ENCODE measurements around the gene OTUD7B.
A peak's percentile ranks its signal among the peaks of the same experiment; 100 is the strongest.

OTUD7B gene

DNA sequence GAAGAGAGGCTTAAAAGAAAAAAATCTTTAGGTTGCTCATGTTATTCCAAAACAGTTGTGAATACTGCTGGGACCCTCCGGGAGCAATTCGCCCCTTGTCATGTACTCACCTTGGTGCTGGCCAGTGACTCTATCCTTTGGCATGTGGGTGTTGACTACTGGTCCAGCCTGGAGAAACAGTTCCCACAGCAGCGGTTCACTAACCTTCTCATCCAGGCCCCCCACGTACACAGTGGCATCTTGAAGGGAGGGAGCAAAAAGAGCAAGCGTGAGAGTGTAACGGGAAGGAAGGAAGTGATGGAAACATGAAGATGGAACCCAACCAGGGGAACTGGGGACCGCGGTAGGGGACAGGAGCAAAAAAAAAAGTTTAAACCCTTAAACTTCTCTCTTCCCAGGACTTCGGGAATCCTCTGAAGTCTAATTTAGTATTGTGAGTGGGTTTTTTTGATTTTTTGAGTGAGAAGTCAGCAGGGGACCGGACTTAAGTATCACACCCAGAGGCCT is 83.4 kb downstream of the OTUD7B start:
- no peak for TF ChIP-seq CTCF (IDR thresholded peaks at IDR 0.05; ENCODE audit: control insufficient read depth, insufficient read depth, low read depth, low read length, missing control alignments)
- peak overlapping the region; percentile 93 for H3K4me3 ChIP-seq (ENCODE audit: control insufficient read depth, low read depth, low read length)
- no peak for DNase-seq (ENCODE audit: low read depth)

GRCh38 chr1:149926296-149926695 is 84.2 kb downstream of the OTUD7B start:
- no peak for TF ChIP-seq CTCF (IDR thresholded peaks at IDR 0.05; ENCODE audit: control insufficient read depth, insufficient read depth, low read depth, low read length, missing control alignments)
- DNase-seq (ENCODE audit: low read depth) = no peak
- peak overlapping the region; percentile 11 for H3K4me3 ChIP-seq (ENCODE audit: control insufficient read depth, low read depth, low read length)

GRCh38 chr1:149925751-149926150 is 84.8 kb downstream of the OTUD7B start:
- TF ChIP-seq CTCF (IDR thresholded peaks at IDR 0.05; ENCODE audit: control insufficient read depth, insufficient read depth, low read depth, low read length, missing control alignments) = no peak
- DNase-seq (ENCODE audit: low read depth) = no peak
- no peak overlapping the region; the same call in 1 of the 2 replicates for H3K4me3 ChIP-seq (ENCODE audit: control insufficient read depth, low read depth, low read length)

DNA sequence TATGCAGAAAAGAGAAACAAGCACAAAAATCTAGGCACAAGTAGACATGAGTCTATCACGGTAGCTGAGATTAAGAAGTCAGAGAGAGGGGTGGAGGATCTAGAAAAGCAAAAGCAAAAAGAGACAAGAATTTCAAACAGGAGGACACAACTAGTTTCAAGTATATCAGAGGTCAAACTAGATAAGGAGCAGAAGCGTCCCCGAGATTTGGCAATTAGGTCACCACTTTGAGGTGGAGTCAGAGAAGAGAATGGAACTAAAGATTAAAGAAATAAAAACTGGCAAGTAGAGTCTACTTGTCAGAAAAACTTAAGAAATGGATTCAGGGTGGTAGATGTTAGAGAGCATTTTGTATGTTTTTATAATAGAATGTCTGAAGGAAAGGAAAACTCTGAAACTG is 85.2 kb downstream of the OTUD7B start:
- TF ChIP-seq CTCF (IDR thresholded peaks at IDR 0.05; ENCODE audit: control insufficient read depth, insufficient read depth, low read depth, low read length, missing control alignments) = no peak
- no peak overlapping the region for H3K4me3 ChIP-seq (ENCODE audit: control insufficient read depth, low read depth, low read length)
- no peak for DNase-seq (ENCODE audit: low read depth)

DNA sequence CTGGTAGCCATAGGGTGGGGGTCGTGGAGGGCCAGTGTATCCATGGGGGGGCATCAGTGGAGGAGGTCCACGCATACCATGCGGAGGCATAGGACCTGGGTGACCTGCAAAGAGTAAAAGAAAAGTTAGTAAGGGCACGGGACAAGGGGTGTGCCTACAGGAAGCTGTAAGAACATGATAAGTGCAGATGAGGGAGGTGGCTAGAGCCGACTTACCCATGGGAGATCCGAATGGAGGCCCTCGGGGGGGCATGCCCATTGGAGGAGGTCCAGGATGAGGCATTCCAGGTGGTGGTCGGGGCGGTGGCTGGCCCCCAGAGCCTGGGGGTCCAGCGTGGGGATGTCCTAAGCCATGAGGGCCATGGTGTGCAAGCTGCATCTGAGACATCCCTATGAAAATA is 86.9 kb downstream of the OTUD7B start:
- TF ChIP-seq CTCF (IDR thresholded peaks at IDR 0.05; ENCODE audit: control insufficient read depth, insufficient read depth, low read depth, low read length, missing control alignments) = no peak
- DNase-seq (ENCODE audit: low read depth) = no peak
- no peak overlapping the region for H3K4me3 ChIP-seq (ENCODE audit: control insufficient read depth, low read depth, low read length)

- peak within 1 kb of the TSS; percentile 90 for H3K4me3 ChIP-seq (ENCODE audit: control insufficient read depth, low read depth, low read length)
- no peak for TF ChIP-seq CTCF (IDR thresholded peaks at IDR 0.05; ENCODE audit: control insufficient read depth, insufficient read depth, low read depth, low read length, missing control alignments)
- no peak for DNase-seq (ENCODE audit: low read depth)
Measured at GRCh38 chr1:149917571-149918144, 92.9 kb downstream of the OTUD7B start, which contains the start of gene SV2A. Gene SV2A, minus strand, starts transcription at chr1:149917844. Its CDS starts 4,004 bp downstream, at chr1:149913840.

Measured in AG09309 (cell line).